ENCODE measurements around the gene HAAO. TPM values are rescaled to one million over a fixed set of nuclear protein-coding genes. Genes with fewer than 3 reads are reported as not detected.
A peak's percentile ranks its signal among the peaks of the same experiment; 100 is the strongest.

The HAAO gene
- total and polyA plus RNA-seq, 2 donors (not counting 1 experiment from before 2014, with no cell fraction given), result 6.4 to 17.6 TPM

GRCh38 chr2:42810971-42811811 lies 18.8 kb upstream of the HAAO start:
- Histone ChIP-seq H3K4me2 (replicated peaks; ENCODE audit: low read depth, low read length, poor library complexity, severe bottlenecking) (peak overlapping the region; percentile 88), H3K27me3 (replicated peaks in 1 of 4; ENCODE audit: control extremely low read depth in 1 of 4, control insufficient read depth in 3 of 4, insufficient read depth in 4 of 4, low read length in 3 of 4) (no peaks in the 10 kb centered on the region), H3K4me1 (ENCODE audit: control insufficient read depth in 2 of 2, insufficient read depth in 2 of 2, low read length in 2 of 2) (peaks cover 4 to 17% of the 10 kb centered on the region in 2 donors), H3K4me3 (ENCODE audit: control extremely low read depth in 1 of 5, extremely low read depth in 1 of 5, insufficient read depth in 1 of 5, low read depth in 2 of 5, low read length in 4 of 5) (peak overlapping the region; percentile 62 to 97 (median 84)), H3K79me2 (ENCODE audit: control insufficient read depth, insufficient read depth, low read length) (no peaks in the 10 kb centered on the region), H4K20me1 (ENCODE audit: control insufficient read depth, insufficient read depth, low read length, poor library complexity, severe bottlenecking) (no peaks in the 10 kb centered on the region), H3K36me3 (replicated peaks in 1 of 2; ENCODE audit: control extremely low read depth in 1 of 2, control insufficient read depth in 1 of 2, extremely low read depth in 1 of 2, insufficient read depth in 2 of 2, low read length in 1 of 2) (no peaks in the 10 kb centered on the region), H3K9ac (ENCODE audit: low read length) (peak overlapping the region; percentile 92), H3K27ac (ENCODE audit: low read length in 2 of 2) (peak overlapping the region; percentile 95), H2AFZ (ENCODE audit: insufficient read depth, low read depth, low read length, poor library complexity, severe bottlenecking) (peak overlapping the region; percentile 97), H3K9me3 (ENCODE audit: control extremely low read depth in 1 of 3, control insufficient read depth in 2 of 3, insufficient read depth in 1 of 3, low read length in 2 of 3) (peaks cover 0 to 5% (median 0%) of the 10 kb centered on the region in 3 donors)
- H3K9me3 Mint-ChIP-seq (ENCODE audit: insufficient read depth), result no peaks in the 10 kb centered on the region
- WGBS (ENCODE audit: insufficient coverage), result 3% methylated on average over 42 of the region's 51 CpGs
- ATAC-seq (ENCODE audit: low read depth) (peak; percentile 5), DNase-seq (peak; percentile 80)
- peak overlapping the region; percentile 100 for H3K4me3 Mint-ChIP-seq
- ChIA-PET CTCF (interaction anchor here (0.9 to 5.3 kb wide), 16 partner anchors 11 to 941 kb away, joined by 3 to 64 read pairs (median 3); partner anchors contain the start of genes HAAO and THADA), POLR2A (interaction anchor here (0.7 to 3.1 kb wide), 9 partner anchors 11 to 785 kb away, joined by 3 to 82 read pairs (median 6); partner anchors contain the start of genes HAAO, THADA and ZFP36L2)
- TF ChIP-seq CTCF (IDR thresholded peaks at IDR 0.05), result no peak
- no peak for TF ChIP-seq EZH2 (IDR thresholded peaks at IDR 0.05; ENCODE audit: borderline replicate concordance, insufficient read depth, low read depth, low read length, poor library complexity, severe bottlenecking)
- peak overlapping the region; percentile 99 for H3K27ac Mint-ChIP-seq
- intact Hi-C loops (cut with micrococcal nuclease), result loop anchor here (1.0 to 5.0 kb wide), 7 partner anchors 16 to 961 kb away; partner anchors contain the start of genes DYNC2LI1, MTA3, THADA and ZFP36L2
- peaks cover 25% of the 10 kb centered on the region for H3K4me1 Mint-ChIP-seq
- H3K27me3 Mint-ChIP-seq, result no peaks in the 10 kb centered on the region

All from B cell (primary cell).